Stomach (tissue), 9 donors: ENCODE data around the gene KLHL22. TPM values are rescaled to one million over a fixed set of nuclear protein-coding genes. Genes with fewer than 3 reads are reported as not detected.

ENCODE experiments used
- DNase-seq, 2 donors: peaks; one replicate each; pipeline versions ENCODE4 v3.0.0 to v3.0.0-alpha.2; 2013 to 2019
- H3K27ac ChIP-seq, 5 donors: fragments of 200-600 bp in 4 of 5; sonication (generic) in 4 of 5; one replicate each; pipeline ENCODE4 v1.5.1; 2013 to 2019; ENCODE audit warnings: mild to moderate bottlenecking in 1 of 5, moderate library complexity in 1 of 5
- H3K27me3 ChIP-seq, 3 donors: fragments of 200-600 bp; sonication (generic); one replicate each; pipeline ENCODE4 v1.5.1; 2017 to 2019; ENCODE audit warnings: mixed run types in 1 of 3
- H3K36me3 ChIP-seq, 4 donors: fragments of 200-600 bp; sonication (generic); 1 replicate in 3 of 4; 2 replicates in 1 of 4; pipeline ENCODE4 v1.5.1; 2016 to 2019
- H3K4me1 ChIP-seq, 4 donors: fragments of 200-600 bp; sonication (generic); one replicate each; pipeline ENCODE4 v1.5.1; 2016 to 2019
- H3K4me3 ChIP-seq, 4 donors: fragments of 200-600 bp; sonication (generic) in 3 of 4; one replicate each; pipeline ENCODE4 v1.5.1; 2016 to 2019; ENCODE audit warnings: mild to moderate bottlenecking in 1 of 4
- H3K9me3 ChIP-seq, 4 donors: fragments of 200-600 bp; sonication (generic); one replicate each; pipeline ENCODE4 v1.5.1; 2016 to 2019
- CTCF ChIP-seq, 7 experiments: fragments of 450-650 bp in 4 of 7; fragments of 200-600 bp in 3 of 7; sonication (generic) in 3 of 7; IDR thresholded peaks; one replicate each; pipeline ENCODE4 v1.5.1; 2016 to 2019; ENCODE audit warnings: antibody characterized with exemption in 7 of 7, control low read depth in 2 of 7, mild to moderate bottlenecking in 1 of 7
- EP300 ChIP-seq: sonication (generic); formaldehyde crosslinking; IDR thresholded peaks from one replicate; pipeline ENCODE4 v1.6.1; 2017; ENCODE audit warnings: antibody characterized with exemption
- POLR2A ChIP-seq, 4 donors: fragments of 450-650 bp; IDR thresholded peaks; one replicate each; pipeline ENCODE4 v1.6.1; 2016; ENCODE audit warnings: antibody characterized with exemption in 4 of 4, control low read depth in 2 of 4, mild to moderate bottlenecking in 1 of 4, moderate library complexity in 1 of 4
- POLR2AphosphoS5 ChIP-seq, 3 donors: sonication (generic); formaldehyde crosslinking; IDR thresholded peaks; one replicate each; pipeline ENCODE4 v1.6.1; 2016; ENCODE audit warnings: antibody characterized with exemption in 3 of 3
- WGBS, 5 donors: extraction: QIAGEN DNeasy Blood & Tissue Kit in 3 of 5; methylation state at CpG; one replicate each; pipeline versions ENCODE4 v1.1.5 to v1.1.7; 2013 to 2018; 5-methylcytosine and 5-hydroxymethylcytosine counted together
- intact Hi-C: fragments of 100-400 bp; cut with DNase I; formaldehyde crosslinking; loops from one replicate; pipeline ENCODE4 v1.15.1; 2023; ENCODE audit warnings: low total_unique reads
- polyA plus RNA-seq, 3 donors: library from polyadenylated mRNA; stranded (reverse); fragments of 200-250 nt; gene quantifications; one replicate each; pipeline ENCODE4 v1.2.3, GENCODE V29; 2013
- total RNA-seq, 5 donors: library from RNA; depleted of rRNA; stranded (reverse); fragments of >200 nt; gene quantifications; one replicate each; pipeline versions ENCODE4 v1.1.0 to v1.2.3, GENCODE V29; 2014 to 2016
- donor health status: healthy with polysubstance abuse.
- donor health status: Bipolar disorder and iron deficiency.
- donor health status: healthy.

Gene KLHL22
- total and polyA plus RNA-seq, 8 donors, result 7.0 to 26.5 (median 12.7) TPM

- no peaks in the 10 kb centered on the region for H3K9me3 ChIP-seq
- TF ChIP-seq EP300 (no peak), POLR2A (IDR thresholded peaks at IDR 0.05) (no peak), POLR2AphosphoS5 (IDR thresholded peaks at IDR 0.05) (no peak), CTCF (IDR thresholded peaks at IDR 0.05) (no peak)
- peaks cover 0 to 44% (median 28%) of the 10 kb centered on the region in 4 donors for H3K36me3 ChIP-seq
- WGBS, 5 donors, result 48 to 80% (median 64%) methylated on average over 2 to 12 of the region's 12 CpGs
- H3K4me1 ChIP-seq, result peaks cover 50 to 67% (median 58%) of the 10 kb centered on the region in 4 donors
- no peak overlapping the region for H3K27ac ChIP-seq
- no peak for DNase-seq
- peaks cover 0 to 76% (median 50%) of the 10 kb centered on the region in 3 donors for H3K27me3 ChIP-seq
- H3K4me3 ChIP-seq, result peak overlapping the region in 2 of 4 donors; percentile 40 to 44
- intact Hi-C loops, result no loop called here
These were observed 69.4 kb downstream of the KLHL22 start for GRCh38 chr22:20426259-20426615.

GRCh38 chr22:20425566-20426258 is 69.9 kb downstream of the KLHL22 start:
- Histone ChIP-seq H3K9me3 (no peaks in the 10 kb centered on the region), H3K4me3 (peak overlapping the region; percentile 19 to 44 (median 30)), H3K27me3 (peaks cover 0 to 71% (median 44%) of the 10 kb centered on the region in 3 donors), H3K27ac (no peak overlapping the region), H3K4me1 (peaks cover 44 to 62% (median 53%) of the 10 kb centered on the region in 4 donors), H3K36me3 (peaks cover 0 to 44% (median 28%) of the 10 kb centered on the region in 4 donors)
- no peak for TF ChIP-seq POLR2A (IDR thresholded peaks at IDR 0.05)
- no peak for TF ChIP-seq EP300
- TF ChIP-seq POLR2AphosphoS5 (IDR thresholded peaks at IDR 0.05), result no peak
- TF ChIP-seq CTCF (IDR thresholded peaks at IDR 0.05), result no peak
- intact Hi-C loops, result no loop called here
- WGBS, 5 donors, result 11 to 65% (median 25%) methylated on average over 27 to 96 of the region's 96 CpGs
- peak in 1 of 2 donors; percentile 56 for DNase-seq

GRCh38 chr22:20424932-20425565 is 70.5 kb downstream of the KLHL22 start:
- peaks cover 38 to 55% (median 47%) of the 10 kb centered on the region in 4 donors for H3K4me1 ChIP-seq
- intact Hi-C loops, result loop anchor here (5.0 kb wide), 2 partner anchors 32 to 72 kb away; partner anchors contain the start of gene KLHL22

More at GRCh38 chr22:20424932-20425565, 70.5 kb downstream of the KLHL22 start:
- peaks cover 0 to 39% (median 26%) of the 10 kb centered on the region in 4 donors for H3K36me3 ChIP-seq
- peaks cover 0 to 64% (median 38%) of the 10 kb centered on the region in 3 donors for H3K27me3 ChIP-seq
- peak overlapping the region; percentile 19 to 44 (median 30) for H3K4me3 ChIP-seq
- WGBS, 5 donors, result 30 to 79% (median 44%) methylated on average over 31 to 59 of the region's 59 CpGs
- DNase-seq, result peak in 1 of 2 donors; percentile 86
- H3K9me3 ChIP-seq, result no peaks in the 10 kb centered on the region
- TF ChIP-seq CTCF (IDR thresholded peaks at IDR 0.05), result no peak
- TF ChIP-seq POLR2AphosphoS5 (IDR thresholded peaks at IDR 0.05), result no peak
- no peak for TF ChIP-seq POLR2A (IDR thresholded peaks at IDR 0.05)
- no peak for TF ChIP-seq EP300
- peak overlapping the region in 2 of 5 donors; percentile 13 to 47 for H3K27ac ChIP-seq
